PC-3 (cell line): ENCODE results near the gene LAMA5. TPM values are rescaled to one million over a fixed set of nuclear protein-coding genes. Genes with fewer than 3 reads are reported as not detected.

Experiments used
- ATAC-seq: fragments of 200-7000 bp; cut with Tn5 transposase; 2 replicates; pipeline ENCODE4 v1.9.1; 2020; ENCODE audit warnings: mild to moderate bottlenecking, moderate library complexity
- BruUV-seq: library from RNA; stranded (reverse); fragments of 400-500 nt; replicated peaks from 2 replicates; lab custom pipeline; 2021; lab: Mats Ljungman, UMichigan
- CTCF ChIA-PET: fragments of 300-600 bp; sonication (Branson Sonifier 250); formaldehyde crosslinking; loops from one replicate; lab custom pipeline; 2022; ENCODE audit warnings: antibody characterized with exemption; lab: Charles Lee
- POLR2A ChIA-PET: fragments of 300-600 bp; sonication (Branson Sonifier 250); formaldehyde crosslinking; loops from one replicate; lab custom pipeline; 2022; ENCODE audit warnings: antibody characterized with exemption; ENCODE audit not compliant: unreplicated experiment; lab: Charles Lee
- DNase-seq: peaks from one replicate; pipeline ENCODE4 v3.0.0-alpha.2; 2015
- H2AFZ ChIP-seq: fragments of 300-600 bp; sonication (generic); 2 replicates; pipeline ENCODE4 v1.6.0; 2016; ENCODE audit warnings: antibody characterized with exemption, low read length
- H3F3A ChIP-seq: fragments of 300-600 bp; sonication (generic); one replicate; pipeline ENCODE4 v1.6.0; 2017; ENCODE audit warnings: antibody characterized with exemption, low read length, control low read depth, mild to moderate bottlenecking; ENCODE audit not compliant: unreplicated experiment
- H3K27ac ChIP-seq: fragments of 300-600 bp; sonication (generic); 2 replicates; pipeline ENCODE4 v1.5.1; 2016; ENCODE audit warnings: mild to moderate bottlenecking, low read length
- H3K27me3 ChIP-seq: fragments of 300-600 bp; sonication (generic); 2 replicates; pipeline ENCODE4 v1.6.1; 2016; ENCODE audit warnings: low read length, mixed read lengths
- H3K36me3 ChIP-seq: fragments of 300-600 bp; sonication (generic); 2 replicates; pipeline ENCODE4 v1.6.1; 2016; ENCODE audit warnings: low read depth, mixed run types, low read length, mixed read lengths
- H3K4me1 ChIP-seq: fragments of 300-600 bp; sonication (generic); 2 replicates; pipeline ENCODE4 v1.5.1; 2016; ENCODE audit warnings: low read length; ENCODE audit not compliant: insufficient read depth
- H3K4me2 ChIP-seq: fragments of 300-600 bp; sonication (generic); 2 replicates; pipeline ENCODE4 v1.6.0; 2016; ENCODE audit warnings: low read length
- H3K4me3 ChIP-seq: fragments of 300-600 bp; sonication (generic); 2 replicates; pipeline ENCODE4 v1.5.1; 2016; ENCODE audit warnings: mild to moderate bottlenecking, low read length, mixed read lengths
- H3K79me2 ChIP-seq: fragments of 300-600 bp; sonication (generic); 2 replicates; pipeline ENCODE4 v1.6.1; 2017; ENCODE audit warnings: low read length, mixed read lengths
- H3K9ac ChIP-seq: fragments of 300-600 bp; sonication (generic); 2 replicates; pipeline ENCODE4 v1.6.0; 2016; ENCODE audit warnings: mild to moderate bottlenecking, low read length
- H3K9me2 ChIP-seq: fragments of 300-600 bp; sonication (generic); replicated peaks from 2 replicates; pipeline ENCODE4 v1.6.1; 2016; ENCODE audit warnings: mixed run types, low read length, mixed read lengths
- H3K9me3 ChIP-seq: fragments of 300-600 bp; sonication (generic); 2 replicates; pipeline ENCODE4 v1.6.1; 2016; ENCODE audit warnings: low read length, mixed read lengths
- H4K20me1 ChIP-seq: fragments of 300-600 bp; sonication (generic); 2 replicates; pipeline ENCODE4 v1.6.1; 2016; ENCODE audit warnings: low read length, mixed read lengths
- EZH2 ChIP-seq: fragments of 300-600 bp; sonication (generic); IDR thresholded peaks from one replicate; pipeline ENCODE4 v1.6.1; 2017; ENCODE audit warnings: antibody characterized with exemption, mild to moderate bottlenecking, low read length; ENCODE audit not compliant: unreplicated experiment
- EZH2phosphoT487 ChIP-seq: fragments of 300-600 bp; sonication (generic); IDR thresholded peaks from 2 replicates; pipeline ENCODE4 v1.6.1; 2018; ENCODE audit warnings: mild to moderate bottlenecking, antibody characterized with exemption, low read length, borderline replicate concordance
- intact Hi-C: fragments of 100-400 bp; cut with micrococcal nuclease; formaldehyde crosslinking; loops from 2 replicates; pipeline ENCODE4 v1.9.0; 2023
- total RNA-seq: library from RNA; depleted of rRNA; stranded (reverse); fragments of >200 nt; gene quantifications from 2 replicates; pipeline ENCODE4 v1.2.3, GENCODE V29; 2014
- TF ChIP-seq, protein P1 (sequence below): fragments of 300-600 bp; sonication (generic); conservative IDR thresholded peaks from 2 replicates; pipeline ENCODE4 v1.5.1; 2017; ENCODE audit warnings: antibody characterized with exemption, low read depth, mild to moderate bottlenecking, low read length

LAMA5 gene
- total RNA-seq, 1 experiment from 2014 or later = 196 TPM

GRCh38 chr20:62401331-62401779 lies 34.2 kb upstream of the LAMA5 start:
- Histone ChIP-seq H3K4me1 (peaks cover 11% of the 10 kb centered on the region), H4K20me1 (0 out of 2 replicates have a peak, but pooled peaks cover 7% of the 10 kb centered on the region), H3K9ac (no peak overlapping the region), H3K79me2 (peaks cover 23% of the 10 kb centered on the region), H3K36me3 (peaks cover 3% of the 10 kb centered on the region; the same call in 1 of the 2 replicates), H3K27me3 (no peaks in the 10 kb centered on the region), H2AFZ (no peak overlapping the region), H3K9me3 (no peaks in the 10 kb centered on the region), H3K4me3 (no peak overlapping the region), H3K4me2 (no peak overlapping the region), H3K27ac (no peak overlapping the region), H3K9me2 (no peaks in the 10 kb centered on the region), H3F3A (no peaks in the 10 kb centered on the region)
- no TSS peak for BruUV-seq
- ChIA-PET CTCF (no interaction called here), POLR2A (no interaction called here)
- DNase-seq (no peak), ATAC-seq (no peak)
- intact Hi-C loops = no loop called here
- TF ChIP-seq, protein P1, sequence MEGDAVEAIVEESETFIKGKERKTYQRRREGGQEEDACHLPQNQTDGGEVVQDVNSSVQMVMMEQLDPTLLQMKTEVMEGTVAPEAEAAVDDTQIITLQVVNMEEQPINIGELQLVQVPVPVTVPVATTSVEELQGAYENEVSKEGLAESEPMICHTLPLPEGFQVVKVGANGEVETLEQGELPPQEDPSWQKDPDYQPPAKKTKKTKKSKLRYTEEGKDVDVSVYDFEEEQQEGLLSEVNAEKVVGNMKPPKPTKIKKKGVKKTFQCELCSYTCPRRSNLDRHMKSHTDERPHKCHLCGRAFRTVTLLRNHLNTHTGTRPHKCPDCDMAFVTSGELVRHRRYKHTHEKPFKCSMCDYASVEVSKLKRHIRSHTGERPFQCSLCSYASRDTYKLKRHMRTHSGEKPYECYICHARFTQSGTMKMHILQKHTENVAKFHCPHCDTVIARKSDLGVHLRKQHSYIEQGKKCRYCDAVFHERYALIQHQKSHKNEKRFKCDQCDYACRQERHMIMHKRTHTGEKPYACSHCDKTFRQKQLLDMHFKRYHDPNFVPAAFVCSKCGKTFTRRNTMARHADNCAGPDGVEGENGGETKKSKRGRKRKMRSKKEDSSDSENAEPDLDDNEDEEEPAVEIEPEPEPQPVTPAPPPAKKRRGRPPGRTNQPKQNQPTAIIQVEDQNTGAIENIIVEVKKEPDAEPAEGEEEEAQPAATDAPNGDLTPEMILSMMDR = no peak
- no peak for TF ChIP-seq EZH2
- no peak for TF ChIP-seq EZH2phosphoT487

DNA sequence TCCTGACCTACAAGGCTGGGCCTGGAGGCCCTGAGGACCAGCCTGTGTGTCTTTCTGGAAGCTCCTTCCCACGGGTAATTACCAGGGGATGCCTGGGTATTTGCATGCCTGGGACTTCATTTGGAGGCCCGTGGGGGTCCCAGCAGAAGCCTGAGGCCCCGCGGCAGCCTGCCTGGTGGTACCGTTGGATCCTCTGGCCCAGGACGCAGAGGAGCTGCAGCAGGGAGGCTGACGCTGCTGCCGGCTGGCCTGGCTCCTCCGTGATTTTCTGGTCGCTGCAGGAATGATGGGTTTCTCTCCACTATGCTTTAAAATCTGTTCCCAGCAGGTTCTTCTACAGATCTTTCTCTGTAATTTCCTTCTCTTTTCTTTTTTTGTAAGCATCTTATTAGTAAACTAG lies 33.4 kb upstream of the LAMA5 start:
- Histone ChIP-seq H3K36me3 (peaks cover 3% of the 10 kb centered on the region; the same call in 1 of the 2 replicates), H3K9me2 (no peaks in the 10 kb centered on the region), H3K79me2 (peaks cover 14% of the 10 kb centered on the region), H3K9me3 (no peaks in the 10 kb centered on the region), H3K4me3 (no peak overlapping the region), H3K9ac (no peak overlapping the region), H3K27me3 (no peaks in the 10 kb centered on the region), H3K27ac (no peak overlapping the region), H3K4me1 (peaks cover 3% of the 10 kb centered on the region; the same call in 1 of the 2 replicates), H3F3A (no peaks in the 10 kb centered on the region), H3K4me2 (no peak overlapping the region), H4K20me1 (0 out of 2 replicates have a peak, but pooled peaks cover 4% of the 10 kb centered on the region), H2AFZ (no peak overlapping the region)
- no TSS peak for BruUV-seq
- ATAC-seq (no peak), DNase-seq (no peak)
- ChIA-PET CTCF (interaction anchor here (0.6 kb wide), 1 partner anchor 25 kb away, joined by 3 read pairs; no protein-coding TSS in a partner anchor), POLR2A (interaction anchor here (0.6 kb wide), 1 partner anchor 83 kb away, joined by 3 read pairs; no protein-coding TSS in a partner anchor)
- TF ChIP-seq, protein P1 = no peak
- TF ChIP-seq EZH2phosphoT487 (no peak), EZH2 (no peak)
- intact Hi-C loops = no loop called here

DNA sequence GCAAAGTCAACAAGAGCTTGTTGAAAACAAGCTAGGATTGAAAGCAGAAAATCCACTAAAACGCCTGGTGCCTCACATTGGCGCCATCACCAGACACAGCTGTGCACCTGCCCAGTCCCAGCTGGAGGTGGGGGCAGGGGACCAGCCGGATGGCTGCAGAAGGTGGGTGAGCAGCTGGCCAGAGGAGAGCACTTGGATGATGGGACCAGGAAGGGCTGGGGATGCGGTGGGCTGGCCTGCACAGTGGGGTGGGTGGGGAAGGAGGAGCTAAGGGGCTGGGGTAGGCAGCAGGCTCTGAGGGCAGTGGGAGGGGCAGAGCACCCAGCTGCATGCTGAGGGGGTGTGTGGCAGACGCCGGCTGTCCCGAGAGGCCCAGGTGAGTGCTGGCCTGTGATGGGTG lies 32.9 kb upstream of the LAMA5 start:
- Histone ChIP-seq H3K36me3 (peaks cover 3% of the 10 kb centered on the region; the same call in 1 of the 2 replicates), H3K27me3 (no peaks in the 10 kb centered on the region), H3K4me1 (no peaks in the 10 kb centered on the region), H3K27ac (no peak overlapping the region), H3K4me2 (no peak overlapping the region), H3K9me3 (no peaks in the 10 kb centered on the region), H4K20me1 (no peaks in the 10 kb centered on the region), H3K79me2 (peaks cover 9% of the 10 kb centered on the region; the same call in 1 of the 2 replicates), H3K4me3 (no peak overlapping the region), H2AFZ (no peak overlapping the region), H3F3A (no peaks in the 10 kb centered on the region), H3K9me2 (no peaks in the 10 kb centered on the region), H3K9ac (no peak overlapping the region)
- DNase-seq (no peak), ATAC-seq (no peak)
- no TSS peak for BruUV-seq
- ChIA-PET CTCF (no interaction called here), POLR2A (interaction anchor here (0.6 kb wide), 1 partner anchor 83 kb away, joined by 3 read pairs; no protein-coding TSS in a partner anchor)
- TF ChIP-seq, protein P1 = no peak
- TF ChIP-seq EZH2 = no peak
- TF ChIP-seq EZH2phosphoT487 = no peak
- intact Hi-C loops = no loop called here
